Panc1 (cell line): Measurements from ENCODE around the gene CACNA1C. TPM values are rescaled to one million over a fixed set of nuclear protein-coding genes. Genes with fewer than 3 reads are reported as not detected.

Source experiments
- ATAC-seq: fragments of 200-7000 bp; cut with Tn5 transposase; 2 replicates; pipeline ENCODE4 v1.9.1; 2020; ENCODE audit warnings: mild to moderate bottlenecking, moderate library complexity
- BruUV-seq: library from RNA; stranded (reverse); fragments of 400-500 nt; replicated peaks from 2 replicates; lab custom pipeline; 2021; lab: Mats Ljungman, UMichigan
- CTCF ChIA-PET: fragments of 300-600 bp; sonication (Branson Sonifier 250); formaldehyde crosslinking; loops from one replicate; lab custom pipeline; 2022; ENCODE audit warnings: antibody characterized with exemption; lab: Charles Lee
- POLR2A ChIA-PET: fragments of 300-600 bp; sonication (Branson Sonifier 250); formaldehyde crosslinking; loops from one replicate; lab custom pipeline; 2022; ENCODE audit warnings: antibody characterized with exemption; lab: Charles Lee
- DNase-seq: peaks from one replicate; pipeline ENCODE4 v3.0.0-alpha.2; 2010; ENCODE audit warnings: low read depth, low spot score
- H3K27ac ChIP-seq: 2 replicates; pipeline ENCODE4 v1.5.1; 2011; ENCODE audit warnings: mild to moderate bottlenecking, low read length, inconsistent platforms
- H3K27me3 ChIP-seq: fragments of 200-500 bp; sonication (Bioruptor generic); 2 replicates; pipeline ENCODE4 v1.6.0; 2014; ENCODE audit warnings: low read length, inconsistent platforms; ENCODE audit not compliant: control insufficient read depth, insufficient read depth
- H3K36me3 ChIP-seq: fragments of 200-500 bp; sonication (Bioruptor generic); 2 replicates; pipeline ENCODE4 v1.5.1; 2014; ENCODE audit warnings: inconsistent platforms, mild to moderate bottlenecking, low read length, moderate library complexity; ENCODE audit not compliant: control insufficient read depth, insufficient read depth
- H3K4me1 ChIP-seq: 2 replicates; pipeline ENCODE4 v1.5.1; 2011; ENCODE audit warnings: inconsistent platforms, mild to moderate bottlenecking, low read length, moderate library complexity; ENCODE audit not compliant: control insufficient read depth, insufficient read depth
- H3K4me3 ChIP-seq, 2 experiments: 2 replicates each; pipeline ENCODE4 v1.5.1; 2011 to 2012; ENCODE audit warnings: low read depth in 2 of 2, low read length in 2 of 2, mild to moderate bottlenecking in 2 of 2, inconsistent platforms in 1 of 2, moderate library complexity in 1 of 2
- H3K9me3 ChIP-seq: fragments of 200-500 bp; sonication (Bioruptor generic); 2 replicates; pipeline ENCODE4 v1.5.1; 2014; ENCODE audit warnings: low read depth, mild to moderate bottlenecking, inconsistent platforms, low read length, moderate library complexity; ENCODE audit not compliant: control insufficient read depth, insufficient read depth
- CTCF ChIP-seq: fragments of 450-650 bp; IDR thresholded peaks from 2 replicates; pipeline ENCODE4 v1.5.1; 2017; ENCODE audit warnings: mild to moderate bottlenecking
- POLR2AphosphoS5 ChIP-seq: IDR thresholded peaks from 2 replicates; pipeline ENCODE4 v1.6.1; 2012; ENCODE audit warnings: mild to moderate bottlenecking, low read depth, low read length, moderate library complexity
- REST ChIP-seq, 2 experiments: IDR thresholded peaks; 2 replicates each; pipeline ENCODE4 v1.6.1; 2011 to 2012; ENCODE audit warnings: low read depth in 2 of 2, control low read depth in 1 of 2, low read length in 1 of 2, mild to moderate bottlenecking in 1 of 2, moderate library complexity in 1 of 2; ENCODE audit not compliant: insufficient read depth in 1 of 2
- SIN3A ChIP-seq: IDR thresholded peaks from 2 replicates; pipeline ENCODE4 v1.6.1; 2012; ENCODE audit warnings: low read depth, mild to moderate bottlenecking, low read length, moderate library complexity, borderline replicate concordance; ENCODE audit not compliant: insufficient read depth
- TCF7L2 ChIP-seq: IDR thresholded peaks from 2 replicates; pipeline ENCODE4 v1.6.1; 2011; ENCODE audit warnings: mild to moderate bottlenecking, low read depth, low read length, inconsistent platforms
- in situ Hi-C: cut with HindIII; loops from 2 replicates; pipeline ENCODE4 v1.10.0; 2016; ENCODE audit warnings: low sequenced_read_pairs, low pct_unique_long_range_greater_than_20kb
- intact Hi-C: fragments of 100-400 bp; cut with micrococcal nuclease; formaldehyde crosslinking; loops from one replicate; pipeline ENCODE4 v1.10.0; 2022; ENCODE audit not compliant: unreplicated experiment
- total RNA-seq: library from RNA; stranded (reverse); gene quantifications from one replicate; pipeline ENCODE4 v1.2.1, GENCODE V29; 2021; ENCODE audit not compliant: unreplicated experiment

CACNA1C gene
- total RNA-seq, 1 experiment from 2014 or later, result 0.03 TPM

- TF ChIP-seq TCF7L2 (no peak), SIN3A (no peak), REST (IDR thresholded peaks at IDR 0.05; ENCODE audit: insufficient read depth in 1 of 2, low read depth in 2 of 2, low read length in 1 of 2) (no peak)
- intact Hi-C loops (no loop called here), in situ Hi-C loops (no loop called here)
- DNase-seq (no peak), ATAC-seq (no peak)
- BruUV-seq, result no TSS peak
- no peaks in the 10 kb centered on the region for H3K9me3 ChIP-seq
- no peaks in the 10 kb centered on the region for H3K27me3 ChIP-seq
- CTCF ChIA-PET, result no interaction called here
- no peaks in the 10 kb centered on the region for H3K4me1 ChIP-seq
- POLR2A ChIA-PET, result no interaction called here
- H3K27ac ChIP-seq, result no peak overlapping the region
- H3K36me3 ChIP-seq, result no peaks in the 10 kb centered on the region
- no peak overlapping the region for H3K4me3 ChIP-seq
These were observed 209.7 kb downstream of the CACNA1C start for GRCh38 chr12:2262449-2262848.

- no peaks in the 10 kb centered on the region for H3K4me1 ChIP-seq
- no peak overlapping the region for H3K4me3 ChIP-seq
- H3K36me3 ChIP-seq, result no peaks in the 10 kb centered on the region
- H3K27me3 ChIP-seq, result no peaks in the 10 kb centered on the region
- ChIA-PET CTCF (no interaction called here), POLR2A (no interaction called here)
- BruUV-seq, result no TSS peak
- no peaks in the 10 kb centered on the region for H3K9me3 ChIP-seq
- H3K27ac ChIP-seq, result no peak overlapping the region
- TF ChIP-seq TCF7L2, result no peak
- TF ChIP-seq POLR2AphosphoS5, result no peak
- TF ChIP-seq SIN3A, result no peak
- no peak for TF ChIP-seq CTCF
- TF ChIP-seq REST (IDR thresholded peaks at IDR 0.05; ENCODE audit: insufficient read depth in 1 of 2, low read depth in 2 of 2, low read length in 1 of 2), result no peak
- DNase-seq, result no peak
- ATAC-seq, result no peak
- intact Hi-C loops, result no loop called here
- in situ Hi-C loops, result no loop called here
These were observed 211.1 kb downstream of the CACNA1C start for GRCh38 chr12:2263901-2264300.
